GM04504 (cell line): ENCODE results near the gene PPM1N.

ENCODE experiments used
- DNase-seq: peaks from one replicate; pipeline ENCODE4 v3.0.0-alpha.2; 2012; ENCODE audit warnings: low read depth

The PPM1N gene, protein sequence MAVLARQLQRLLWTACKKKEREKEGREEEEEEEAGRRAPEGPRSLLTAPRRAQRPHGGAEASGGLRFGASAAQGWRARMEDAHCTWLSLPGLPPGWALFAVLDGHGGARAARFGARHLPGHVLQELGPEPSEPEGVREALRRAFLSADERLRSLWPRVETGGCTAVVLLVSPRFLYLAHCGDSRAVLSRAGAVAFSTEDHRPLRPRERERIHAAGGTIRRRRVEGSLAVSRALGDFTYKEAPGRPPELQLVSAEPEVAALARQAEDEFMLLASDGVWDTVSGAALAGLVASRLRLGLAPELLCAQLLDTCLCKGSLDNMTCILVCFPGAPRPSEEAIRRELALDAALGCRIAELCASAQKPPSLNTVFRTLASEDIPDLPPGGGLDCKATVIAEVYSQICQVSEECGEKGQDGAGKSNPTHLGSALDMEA

DNA sequence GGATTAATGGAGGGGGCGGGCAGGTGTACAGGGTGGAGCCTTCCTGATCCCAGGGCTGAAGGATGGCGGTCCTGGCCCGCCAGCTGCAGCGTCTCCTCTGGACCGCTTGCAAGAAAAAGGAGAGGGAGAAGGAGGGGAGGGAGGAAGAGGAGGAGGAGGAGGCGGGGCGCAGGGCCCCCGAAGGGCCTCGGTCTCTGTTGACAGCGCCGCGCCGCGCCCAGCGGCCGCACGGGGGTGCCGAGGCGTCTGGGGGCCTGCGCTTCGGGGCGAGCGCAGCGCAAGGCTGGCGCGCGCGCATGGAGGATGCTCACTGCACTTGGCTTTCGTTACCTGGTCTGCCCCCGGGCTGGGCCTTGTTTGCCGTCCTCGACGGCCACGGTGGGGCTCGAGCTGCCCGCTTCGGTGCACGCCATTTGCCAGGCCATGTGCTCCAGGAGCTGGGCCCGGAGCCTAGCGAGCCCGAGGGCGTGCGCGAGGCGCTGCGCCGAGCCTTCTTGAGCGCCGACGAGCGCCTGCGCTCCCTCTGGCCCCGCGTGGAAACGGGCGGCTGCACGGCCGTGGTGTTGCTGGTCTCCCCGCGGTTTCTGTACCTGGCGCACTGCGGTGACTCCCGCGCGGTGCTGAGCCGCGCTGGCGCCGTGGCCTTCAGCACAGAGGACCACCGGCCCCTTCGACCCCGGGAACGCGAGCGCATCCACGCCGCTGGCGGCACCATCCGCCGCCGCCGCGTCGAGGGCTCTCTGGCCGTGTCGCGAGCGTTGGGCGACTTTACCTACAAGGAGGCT lies at the start of gene PPM1N:
TSS of gene PPM1N (plus strand) at position 33 of the 785 bp plus-strand sequence. CDS start at position 63, 30 bp downstream.
- no peak for DNase-seq

DNA sequence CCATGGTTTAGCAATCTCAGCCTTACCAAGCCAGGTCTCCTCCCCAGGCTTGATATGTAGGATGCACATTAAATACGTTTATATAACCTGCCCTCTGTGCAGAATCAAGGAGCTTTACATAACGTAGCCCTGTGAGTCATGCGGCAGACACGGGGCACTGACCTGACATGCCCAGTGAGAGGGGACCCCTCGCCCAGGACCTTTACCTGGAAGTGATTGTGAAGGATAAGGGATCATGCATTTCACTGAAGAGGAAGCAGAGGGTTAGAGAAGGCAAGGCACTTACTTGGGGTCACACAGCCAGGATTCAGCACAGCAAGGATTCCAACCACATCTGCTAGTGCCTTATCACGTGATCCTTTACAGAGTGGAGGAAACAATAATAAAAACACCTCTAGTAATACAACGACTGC lies 49.4 kb upstream of the PPM1N start:
- no peak for DNase-seq

DNA sequence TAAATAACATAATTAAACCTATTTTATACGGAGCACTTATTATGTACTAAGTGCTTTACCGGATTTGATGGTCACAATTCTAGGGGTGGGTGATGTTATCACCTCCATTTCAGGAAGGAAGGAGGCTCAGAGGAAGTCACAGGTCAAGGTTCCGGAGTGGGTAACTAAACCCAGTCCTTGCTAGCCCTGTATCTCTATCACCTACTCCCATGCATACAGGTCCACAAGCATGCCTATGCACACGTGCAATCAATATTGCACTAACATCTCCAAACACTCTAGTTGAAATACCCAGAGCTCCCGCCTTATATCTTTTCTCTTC lies 48.3 kb upstream of the PPM1N start:
- no peak for DNase-seq

DNA sequence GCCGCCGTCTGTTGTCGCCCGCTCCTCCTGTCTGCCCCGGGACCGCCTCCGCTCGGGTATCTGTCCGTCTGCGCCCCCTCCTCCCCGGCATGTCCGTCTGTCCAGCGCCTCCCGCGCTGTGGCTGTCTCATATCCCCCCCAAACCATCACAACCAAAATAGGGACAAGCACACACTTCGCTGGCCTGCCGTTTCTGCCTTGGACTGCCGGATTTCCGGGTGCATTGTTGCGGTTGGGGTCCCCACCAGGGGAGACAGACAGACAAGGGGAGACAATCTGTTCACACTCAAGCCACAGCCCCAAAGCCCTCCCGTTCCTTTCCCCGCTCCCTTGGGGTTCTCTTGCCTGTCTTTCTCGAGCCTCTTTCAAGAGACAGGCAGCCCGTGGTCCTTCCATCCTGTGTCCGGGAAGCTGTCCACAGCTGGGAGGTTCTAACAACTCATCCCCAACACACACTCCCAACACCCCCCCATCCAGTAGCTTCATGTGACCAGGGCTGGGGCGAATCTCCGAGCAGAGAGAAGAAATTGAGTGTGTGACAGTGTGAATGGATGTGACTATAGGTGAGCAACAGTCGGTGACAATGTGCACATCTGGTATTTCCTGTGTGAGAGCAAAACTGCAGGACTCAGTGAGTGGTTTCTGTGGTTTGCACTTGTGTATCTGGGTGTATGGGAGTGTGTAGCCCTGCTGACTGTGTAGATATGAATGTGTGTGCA lies 47.0 kb upstream of the PPM1N start:
- DNase-seq = no peak

DNA sequence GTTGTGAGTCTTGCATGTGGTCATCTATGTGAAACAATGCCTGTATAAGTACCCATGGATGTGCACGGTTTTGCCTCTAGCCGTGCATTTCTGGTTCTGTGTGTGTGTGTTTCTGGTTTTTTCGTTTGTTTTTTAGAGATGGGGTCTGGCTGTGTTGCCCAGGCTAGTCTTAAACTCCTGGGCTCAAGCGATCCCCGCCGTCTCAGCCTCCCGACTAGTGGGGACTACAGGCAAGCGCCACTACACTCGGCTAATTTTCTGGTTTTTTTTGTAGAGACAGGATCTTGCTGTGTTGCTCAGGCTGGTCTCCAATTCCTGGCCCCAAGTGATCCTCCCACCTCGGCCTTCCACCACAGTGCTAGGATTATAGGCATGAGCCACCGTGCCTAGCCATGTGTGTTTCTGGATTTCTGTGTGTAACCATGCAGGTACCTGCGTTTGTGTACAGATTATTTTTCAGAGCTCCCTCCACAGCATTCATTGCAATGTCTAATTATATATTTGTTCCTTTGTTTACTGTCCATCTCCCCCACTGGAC lies 46.3 kb upstream of the PPM1N start:
- no peak for DNase-seq

DNA sequence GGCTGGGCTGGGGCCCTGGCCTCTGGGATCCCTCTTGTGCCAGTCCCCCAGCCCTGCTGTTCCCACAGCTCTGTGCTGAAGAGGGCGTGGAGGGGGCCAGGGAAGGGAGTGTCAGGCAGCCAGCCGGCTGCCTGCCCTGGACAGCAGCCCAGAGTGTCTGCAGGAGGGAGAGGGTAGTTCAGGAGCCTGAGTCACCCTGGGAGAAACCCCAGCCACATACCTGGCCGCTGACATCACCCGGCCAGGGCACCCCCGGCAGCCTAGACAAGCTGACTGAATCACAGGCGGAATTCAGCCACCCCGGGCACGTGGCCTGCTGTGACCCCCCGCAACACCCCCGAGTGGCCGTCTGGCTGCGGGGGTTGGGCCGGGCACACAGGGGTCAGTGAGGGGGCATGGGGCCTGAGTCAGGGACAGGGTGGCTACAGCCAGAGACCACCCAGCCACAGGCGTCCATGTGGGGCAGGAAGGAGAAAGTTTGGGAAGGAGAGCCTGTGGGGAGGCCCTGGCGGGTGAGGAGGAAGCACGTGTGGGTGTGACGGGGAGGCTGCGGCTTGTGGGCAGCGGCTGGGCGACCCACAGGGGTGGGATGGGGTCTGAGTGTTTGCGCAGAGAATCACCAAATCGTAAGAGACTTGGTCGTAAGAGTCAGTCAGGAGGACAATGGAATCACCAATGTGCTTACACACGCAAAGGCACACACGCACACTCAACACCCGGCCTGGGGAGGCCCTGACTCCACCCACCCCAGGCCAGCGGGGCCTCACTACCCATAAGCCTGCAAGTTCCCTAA lies 42.3 kb upstream of the PPM1N start:
- peak; percentile 99 for DNase-seq

DNA sequence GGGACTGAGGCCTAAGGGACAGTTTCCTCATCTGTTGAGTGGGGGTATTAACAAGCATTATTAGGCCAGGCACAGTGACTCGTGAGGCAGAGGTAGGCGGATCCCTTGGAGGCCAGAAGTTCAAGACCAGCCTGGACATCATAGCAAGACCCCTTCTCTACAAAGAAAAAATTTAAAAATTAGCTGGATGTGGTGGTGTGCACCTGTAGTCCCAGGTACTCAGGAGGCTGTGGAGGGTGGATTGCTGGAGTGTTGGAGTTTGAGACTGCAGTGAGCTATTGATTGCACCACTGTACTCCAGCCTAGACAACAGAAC lies 41.8 kb upstream of the PPM1N start:
- no peak for DNase-seq

DNA sequence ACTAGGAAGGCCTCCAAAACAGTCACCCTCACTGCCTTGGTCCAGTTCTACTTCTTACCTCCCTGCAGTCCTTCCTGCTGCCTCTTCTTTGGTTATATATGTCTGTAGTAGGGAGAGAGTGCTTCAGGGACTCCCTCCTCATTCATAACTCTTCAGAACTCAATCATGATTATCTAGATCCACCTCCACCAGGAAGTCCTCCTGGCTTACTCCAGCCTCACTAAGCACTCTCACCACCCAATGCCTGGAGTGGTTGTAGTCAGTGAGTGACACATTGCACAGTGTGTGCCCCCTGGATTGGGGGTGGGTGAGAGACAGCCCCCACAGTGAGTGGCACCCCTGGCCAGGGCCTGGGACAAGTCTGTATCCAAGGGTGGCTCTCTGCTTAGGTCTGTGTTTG lies 40.5 kb upstream of the PPM1N start:
- no peak for DNase-seq

DNA sequence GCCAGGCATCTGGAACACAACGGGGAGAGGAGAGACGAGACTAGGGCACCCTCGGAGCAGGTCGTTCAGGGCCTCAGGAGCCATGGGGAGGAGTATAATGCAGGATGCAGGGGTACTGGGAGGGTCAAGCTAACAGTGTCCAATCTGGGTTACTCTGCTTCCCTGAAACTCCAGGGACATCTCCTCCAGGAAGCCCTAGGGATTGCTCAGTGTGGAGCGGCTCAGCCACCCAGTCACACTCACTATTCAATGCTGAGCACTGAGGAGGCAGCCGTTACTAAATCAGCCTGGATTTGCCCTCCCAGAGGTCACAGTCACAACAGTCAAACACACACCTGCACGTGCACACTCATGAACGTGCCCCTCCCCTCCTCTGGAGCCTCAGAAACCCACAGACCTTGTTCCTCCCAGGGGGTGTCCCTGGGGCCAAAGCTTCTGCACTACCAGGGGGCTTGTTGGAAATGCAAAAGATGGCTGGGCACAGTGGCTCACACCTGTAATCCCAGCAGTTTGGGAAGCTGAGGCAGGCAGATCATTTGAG lies 37.4 kb upstream of the PPM1N start:
- no peak for DNase-seq

DNA sequence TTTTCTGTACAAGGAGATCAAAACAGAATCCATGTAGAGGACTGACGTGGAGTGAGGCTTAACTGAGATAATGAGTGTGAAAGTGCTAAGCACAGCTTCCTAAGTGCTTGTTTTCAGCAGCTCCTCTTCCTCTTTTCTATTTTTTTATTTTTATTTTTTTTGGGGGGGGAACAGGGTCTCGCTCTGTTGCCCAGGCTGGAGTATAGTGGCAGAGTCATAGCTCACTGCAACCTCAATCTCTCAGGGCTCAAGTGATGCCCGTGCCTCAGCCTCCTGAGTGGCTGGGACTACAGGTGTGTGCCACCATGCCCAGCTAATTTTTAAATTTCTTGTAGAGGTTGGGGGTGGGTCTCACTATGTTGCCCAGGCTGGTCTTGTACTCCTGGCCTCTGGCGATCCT lies 36.1 kb upstream of the PPM1N start:
- no peak for DNase-seq

DNA sequence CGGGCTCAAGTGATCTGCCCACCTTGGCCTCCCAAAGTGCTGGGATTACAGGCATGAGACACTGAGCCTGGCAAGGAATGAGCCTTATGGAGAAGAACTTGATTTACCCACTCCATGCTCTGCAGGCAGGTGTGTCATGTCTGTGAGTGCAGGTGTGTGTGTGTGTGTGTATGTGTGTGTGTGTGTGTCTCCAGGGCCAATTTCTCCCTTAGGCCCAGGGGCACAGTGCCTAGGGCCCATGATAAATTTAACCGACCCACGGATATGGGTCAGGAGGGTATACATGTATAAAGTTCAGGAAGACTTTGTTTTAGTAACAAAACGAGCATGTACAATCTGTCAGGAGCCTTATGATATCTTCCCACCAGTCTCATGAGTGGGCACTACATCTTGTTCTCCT lies 35.0 kb upstream of the PPM1N start:
- DNase-seq = no peak

DNA sequence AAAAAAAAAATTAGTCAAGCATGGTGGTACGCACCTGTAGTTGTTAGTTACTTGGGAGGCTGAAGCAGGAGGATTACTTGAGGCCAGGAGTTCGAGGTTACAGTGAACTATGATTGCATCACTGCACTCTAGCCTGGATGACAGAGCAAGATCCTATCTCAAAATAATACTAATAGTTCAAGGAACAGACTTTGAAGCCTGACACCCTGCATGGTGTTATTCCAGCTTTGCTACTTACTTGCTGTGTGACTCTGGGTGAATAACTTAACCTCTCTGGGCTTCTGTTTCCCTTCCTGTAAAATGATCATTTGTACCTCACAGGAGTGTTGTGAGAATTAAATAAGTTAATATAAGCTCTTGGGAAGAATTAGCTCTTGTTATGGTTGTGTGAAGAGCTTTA lies 34.0 kb upstream of the PPM1N start:
- DNase-seq = no peak

DNA sequence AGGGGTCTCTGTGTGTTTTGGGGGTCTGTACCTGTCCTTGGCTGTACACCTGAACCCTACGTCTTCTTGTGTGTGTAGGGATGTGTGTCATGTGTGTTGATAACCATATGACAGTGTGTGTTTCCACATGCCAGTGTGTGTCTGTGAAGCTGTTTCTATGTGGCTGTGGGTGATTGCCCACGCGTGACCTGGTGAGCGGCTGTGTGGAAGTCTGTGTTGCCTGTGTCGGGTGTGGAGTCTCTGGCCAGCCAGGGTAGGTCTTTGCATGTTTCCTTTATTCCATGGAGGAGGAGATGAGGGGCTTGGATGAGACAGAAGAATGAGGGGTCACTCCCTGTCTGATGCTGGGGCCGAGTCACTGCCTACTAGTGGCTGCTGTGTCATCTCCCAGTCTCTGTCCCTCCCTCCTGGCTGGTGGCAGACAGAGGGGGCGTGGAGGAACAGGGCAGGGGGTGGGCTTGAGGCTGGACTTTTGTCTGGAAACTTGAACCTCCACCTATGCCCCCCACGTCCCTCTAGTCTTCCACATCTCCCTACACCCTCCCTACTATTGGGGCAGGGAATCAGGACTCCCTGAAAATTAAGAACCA lies 33.3 kb upstream of the PPM1N start:
- DNase-seq = no peak

DNA sequence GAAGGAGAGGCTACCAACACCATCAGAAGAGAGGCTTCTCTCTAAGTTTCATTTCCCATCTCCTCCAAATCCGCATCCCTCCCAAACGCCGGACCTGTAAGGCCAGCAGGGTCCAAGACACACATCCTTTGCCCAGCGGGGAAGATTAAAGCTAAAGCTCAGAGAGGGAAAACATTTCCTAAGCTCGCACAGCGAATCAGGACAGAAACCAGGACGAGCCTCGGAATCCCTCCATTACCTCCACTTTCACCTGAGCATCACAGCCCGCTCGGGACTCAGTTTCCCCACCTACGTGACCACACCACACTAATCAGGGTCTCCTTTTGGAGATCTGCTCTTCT lies 31.2 kb upstream of the PPM1N start:
- DNase-seq = no peak

DNA sequence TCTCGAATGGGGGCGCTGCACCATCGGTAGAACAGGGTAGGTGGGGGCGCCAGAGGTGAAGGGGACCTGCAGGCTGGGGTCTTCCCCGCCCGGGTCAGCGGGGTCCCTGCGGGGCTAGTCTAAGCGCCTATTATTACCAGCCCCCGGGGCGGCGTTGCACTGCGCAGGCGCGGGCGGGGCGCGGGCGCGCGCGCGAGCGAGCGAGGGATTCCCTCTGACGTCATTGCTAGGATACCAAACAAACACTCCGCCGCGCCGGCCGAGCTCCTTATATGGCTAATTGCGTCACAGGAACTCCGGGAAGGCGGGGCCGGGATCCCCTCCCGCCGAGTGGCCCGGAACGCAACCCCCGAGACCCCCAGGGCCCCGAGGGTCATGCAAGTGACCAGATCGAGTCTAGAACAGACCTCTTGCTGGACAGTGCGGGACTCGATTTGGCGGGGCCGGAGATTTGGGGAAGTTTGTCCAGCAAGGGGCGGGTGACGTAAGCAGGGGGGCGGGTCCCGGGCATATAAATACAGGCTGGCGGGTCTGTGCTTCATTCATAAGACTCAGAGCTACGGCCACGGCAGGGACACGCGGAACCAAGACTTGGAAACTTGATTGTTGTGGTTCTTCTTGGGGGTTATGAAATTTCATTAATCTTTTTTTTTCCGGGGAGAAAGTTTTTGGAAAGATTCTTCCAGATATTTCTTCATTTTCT lies 30.6 kb upstream of the PPM1N start, which contains the start of gene FOSB:
TSS of gene FOSB (plus strand) at position 541 of the 703 bp plus-strand sequence. CDS start 591 bp downstream, outside the sequence.
- DNase-seq = peak; percentile 89

DNA sequence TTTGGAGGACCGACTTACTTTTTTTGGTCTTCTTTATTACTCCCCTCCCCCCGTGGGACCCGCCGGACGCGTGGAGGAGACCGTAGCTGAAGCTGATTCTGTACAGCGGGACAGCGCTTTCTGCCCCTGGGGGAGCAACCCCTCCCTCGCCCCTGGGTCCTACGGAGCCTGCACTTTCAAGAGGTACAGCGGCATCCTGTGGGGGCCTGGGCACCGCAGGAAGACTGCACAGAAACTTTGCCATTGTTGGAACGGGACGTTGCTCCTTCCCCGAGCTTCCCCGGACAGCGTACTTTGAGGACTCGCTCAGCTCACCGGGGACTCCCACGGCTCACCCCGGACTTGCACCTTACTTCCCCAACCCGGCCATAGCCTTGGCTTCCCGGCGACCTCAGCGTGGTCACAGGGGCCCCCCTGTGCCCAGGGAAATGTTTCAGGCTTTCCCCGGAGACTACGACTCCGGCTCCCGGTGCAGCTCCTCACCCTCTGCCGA lies 30.0 kb upstream of the PPM1N start:
- no peak for DNase-seq

DNA sequence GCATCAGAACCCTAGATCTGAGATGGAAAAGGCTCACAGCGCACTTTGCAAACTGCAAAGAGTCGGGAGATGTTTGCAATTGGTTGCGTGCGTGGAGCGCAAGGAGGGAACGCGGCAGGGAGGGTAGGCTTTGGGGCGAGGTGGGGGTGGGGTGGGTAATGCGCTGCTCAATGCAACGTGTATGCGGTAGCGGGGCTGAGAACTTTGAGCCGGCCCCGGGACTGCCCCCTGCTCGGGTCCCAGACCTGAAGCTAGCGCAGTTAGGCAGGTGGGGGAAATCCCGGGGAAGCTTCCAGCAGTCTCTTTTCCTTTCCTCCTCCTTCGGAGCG lies 29.5 kb upstream of the PPM1N start:
- no peak for DNase-seq

DNA sequence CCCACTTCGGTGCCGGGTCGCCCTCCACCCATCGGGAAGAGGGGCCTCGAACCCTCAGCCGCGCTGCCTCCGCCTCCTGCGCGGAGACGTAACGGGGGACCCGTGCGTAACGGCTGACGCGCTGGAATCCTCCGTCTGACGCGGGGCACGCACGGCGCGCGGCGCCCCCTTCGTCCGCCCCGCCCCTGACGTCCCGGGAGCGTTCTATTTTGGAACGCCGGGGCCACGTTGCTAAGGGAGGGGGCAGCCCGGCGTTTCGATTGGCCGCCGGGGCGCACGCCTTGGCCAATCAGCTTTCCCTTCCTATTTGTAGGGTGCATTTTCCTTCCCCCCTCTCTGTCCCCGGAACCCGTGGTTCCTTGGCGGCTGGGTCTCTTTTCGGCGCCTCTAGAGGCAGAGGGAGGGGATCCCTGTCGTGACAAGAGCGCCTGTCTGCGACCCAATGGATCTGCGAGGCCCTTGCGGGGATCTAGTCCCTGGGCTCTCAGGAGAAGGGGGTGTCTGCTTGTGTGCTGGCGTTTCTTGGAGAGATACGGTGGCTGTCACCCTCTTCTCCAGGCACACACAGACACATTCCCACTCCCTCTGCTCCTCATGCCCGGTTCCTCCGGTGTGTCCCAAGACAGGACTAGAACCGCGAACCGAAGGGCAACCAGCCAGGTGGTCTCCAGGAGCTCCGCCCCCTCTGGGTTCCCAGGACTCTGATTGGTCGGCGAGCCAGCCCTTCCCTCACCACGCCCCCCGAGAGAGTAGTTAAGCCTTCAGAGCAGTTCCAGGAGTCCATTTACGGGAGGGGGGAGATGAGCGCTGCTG lies 28.9 kb upstream of the PPM1N start:
- DNase-seq = peak; percentile 92

DNA sequence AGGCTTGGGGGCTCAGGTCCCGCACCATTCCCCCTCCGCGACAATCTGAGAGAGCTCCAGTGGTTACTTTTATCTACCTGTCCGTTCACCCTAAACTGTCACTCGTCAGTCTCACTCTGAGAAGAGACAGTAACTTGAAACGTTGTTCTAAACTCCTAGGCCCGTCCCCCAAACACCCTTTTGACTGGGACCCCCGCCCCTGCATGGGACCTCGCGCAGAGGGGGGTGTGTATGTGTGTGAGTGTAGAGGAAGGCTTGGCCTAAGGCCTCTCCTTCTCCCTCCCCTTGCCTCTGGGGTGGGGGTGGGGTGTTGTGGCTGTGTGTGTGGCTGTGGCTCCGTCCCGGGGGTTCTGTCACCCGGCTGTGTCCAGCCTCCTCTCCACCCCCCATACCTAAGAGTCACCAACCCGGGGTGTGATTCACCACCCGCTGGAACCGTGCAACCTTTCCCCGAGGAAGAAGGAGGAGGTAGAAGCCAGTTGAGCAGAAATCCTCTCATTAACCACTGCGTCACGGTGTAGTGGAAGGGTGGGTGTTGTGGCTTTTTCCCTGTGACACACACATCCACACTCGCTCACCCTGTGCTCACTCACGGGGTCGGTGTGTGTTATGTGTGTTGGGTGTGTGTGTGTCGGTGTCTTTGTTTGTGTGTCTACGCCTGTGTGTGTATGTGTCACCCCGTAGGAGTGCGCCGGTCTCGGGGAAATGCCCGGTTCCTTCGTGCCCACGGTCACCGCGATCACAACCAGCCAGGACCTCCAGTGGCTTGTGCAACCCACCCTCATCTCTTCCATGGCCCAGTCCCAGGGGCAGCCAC lies 28.1 kb upstream of the PPM1N start:
- no peak for DNase-seq
